Islet precursor cell (in vitro differentiated cells): ENCODE data around the gene IL17C.

Experiments used
- DNase-seq: peaks from one replicate; pipeline ENCODE4 v3.0.0-alpha.2; 2018

Gene IL17C

GRCh38 chr16:88610909-88611812, 27.2 kb upstream of the IL17C start:
- no peak for DNase-seq

- DNase-seq, result no peak
These were observed 25.1 kb upstream of the IL17C start for GRCh38 chr16:88613293-88613692.

- DNase-seq, result no peak
These were observed 24.2 kb upstream of the IL17C start for GRCh38 chr16:88613911-88614817.

DNA sequence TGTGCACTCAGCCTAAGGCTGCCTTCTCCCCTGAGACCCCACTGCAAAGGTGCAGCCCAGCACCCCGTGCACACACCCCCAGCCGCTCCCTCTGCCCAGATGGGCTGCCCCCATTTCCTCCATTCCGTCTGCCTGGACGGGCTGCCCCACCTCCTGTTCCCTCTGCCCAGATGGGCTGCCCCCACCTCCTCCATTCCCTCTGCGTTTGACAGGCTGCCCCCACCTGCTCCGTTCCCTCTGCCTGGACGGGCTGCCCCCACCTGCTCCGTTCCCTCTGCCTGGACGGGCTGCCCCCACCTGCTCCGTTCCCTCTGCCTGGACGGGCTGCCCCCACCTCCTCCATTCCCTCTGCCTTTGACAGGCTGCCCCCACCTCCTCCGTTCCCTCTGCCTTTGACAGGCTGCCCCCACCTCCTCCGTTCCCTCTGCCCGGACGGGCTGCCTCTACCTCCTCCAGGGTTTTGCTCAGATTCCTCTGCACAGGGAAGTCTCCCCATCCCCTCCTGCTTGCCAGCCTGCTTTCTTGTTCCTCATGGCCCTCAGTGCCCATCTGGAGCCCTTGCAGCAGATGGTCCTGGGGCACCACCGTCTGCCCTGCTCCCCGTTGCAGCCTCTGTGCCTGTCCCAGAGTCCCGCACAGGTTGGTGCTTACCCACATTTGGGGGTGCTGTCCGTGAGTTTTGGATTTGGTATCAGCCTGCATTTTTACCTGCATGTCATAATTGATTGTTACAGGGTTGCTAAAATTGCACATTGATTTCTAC, 23.4 kb upstream of the IL17C start:
- no peak for DNase-seq

DNA sequence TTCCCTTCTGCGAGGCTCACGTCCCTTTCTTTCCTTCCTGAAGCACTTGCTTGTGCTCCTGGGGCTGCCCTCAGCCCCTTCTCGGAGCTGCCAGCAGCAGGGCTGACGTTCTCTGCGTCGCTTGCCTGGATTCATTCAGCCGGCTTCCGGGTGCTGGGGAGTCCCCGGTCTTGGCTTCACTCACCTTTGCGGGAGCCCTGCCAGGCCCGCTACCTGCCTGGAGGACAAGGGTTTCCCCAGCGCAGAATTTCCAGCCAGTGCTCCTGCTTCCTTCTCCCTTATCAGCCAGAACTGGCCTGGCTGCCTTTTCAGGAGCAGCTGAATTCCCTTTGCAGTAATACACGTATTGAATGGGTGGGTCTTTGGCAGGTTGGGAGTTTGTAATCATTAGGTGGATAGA, 22.1 kb upstream of the IL17C start:
- DNase-seq, result no peak

DNA sequence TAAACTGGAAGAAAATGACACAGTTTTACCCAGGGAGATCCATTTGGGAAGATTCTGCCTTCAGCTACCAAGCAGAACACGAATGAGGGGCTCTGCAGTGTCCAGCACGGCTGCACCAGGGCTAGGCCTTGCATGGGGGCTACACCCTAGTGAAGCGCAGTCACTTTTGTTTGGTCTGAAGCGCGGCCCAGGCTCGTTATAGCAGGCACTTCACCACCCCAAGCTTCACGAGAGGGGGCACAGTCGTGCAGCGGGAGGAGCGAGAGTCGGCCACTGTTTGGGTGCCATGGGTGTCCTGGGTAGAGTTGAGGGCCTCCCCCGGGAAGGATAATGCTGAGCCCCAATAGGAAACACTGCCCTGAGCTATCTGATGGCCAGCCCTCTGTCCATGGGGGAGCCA, 21.6 kb upstream of the IL17C start:
- no peak for DNase-seq

DNA sequence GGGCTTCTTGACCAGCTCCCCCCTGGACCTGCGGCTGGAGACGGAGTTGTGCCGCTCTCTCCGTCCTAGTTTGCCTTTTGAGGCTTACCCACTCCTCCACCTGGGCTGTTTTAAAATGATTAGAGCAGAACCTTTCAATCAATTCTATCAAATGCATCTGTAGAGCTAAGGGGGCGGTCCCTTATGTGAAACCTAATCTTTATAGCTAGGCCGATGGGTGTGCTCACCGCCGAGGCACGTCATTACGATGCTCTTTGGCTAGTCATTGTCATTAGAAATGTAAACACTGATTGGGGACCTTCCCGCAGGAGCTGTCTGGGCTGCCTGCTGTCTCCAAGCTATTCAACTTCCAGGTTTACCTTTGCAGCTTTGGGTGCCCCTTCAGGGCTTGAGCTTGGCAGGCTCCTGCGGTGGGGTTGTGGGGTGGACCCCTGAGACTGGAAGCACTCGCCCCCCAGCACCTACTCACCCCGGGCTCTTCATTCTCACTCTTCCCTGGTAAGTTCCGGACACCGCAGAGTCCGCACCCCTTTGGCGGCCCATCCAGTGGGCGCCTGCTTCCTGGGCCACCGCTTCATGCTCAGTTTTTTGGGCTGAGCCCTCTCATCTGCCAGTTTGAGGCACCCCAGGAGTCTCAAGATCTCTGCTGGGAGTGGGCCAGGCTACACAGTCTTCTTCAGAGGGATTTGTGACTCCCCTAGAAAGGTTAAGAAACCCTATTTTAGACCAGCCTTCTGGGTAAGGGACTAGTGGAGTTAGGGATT, 20.9 kb upstream of the IL17C start:
- DNase-seq, result no peak

DNA sequence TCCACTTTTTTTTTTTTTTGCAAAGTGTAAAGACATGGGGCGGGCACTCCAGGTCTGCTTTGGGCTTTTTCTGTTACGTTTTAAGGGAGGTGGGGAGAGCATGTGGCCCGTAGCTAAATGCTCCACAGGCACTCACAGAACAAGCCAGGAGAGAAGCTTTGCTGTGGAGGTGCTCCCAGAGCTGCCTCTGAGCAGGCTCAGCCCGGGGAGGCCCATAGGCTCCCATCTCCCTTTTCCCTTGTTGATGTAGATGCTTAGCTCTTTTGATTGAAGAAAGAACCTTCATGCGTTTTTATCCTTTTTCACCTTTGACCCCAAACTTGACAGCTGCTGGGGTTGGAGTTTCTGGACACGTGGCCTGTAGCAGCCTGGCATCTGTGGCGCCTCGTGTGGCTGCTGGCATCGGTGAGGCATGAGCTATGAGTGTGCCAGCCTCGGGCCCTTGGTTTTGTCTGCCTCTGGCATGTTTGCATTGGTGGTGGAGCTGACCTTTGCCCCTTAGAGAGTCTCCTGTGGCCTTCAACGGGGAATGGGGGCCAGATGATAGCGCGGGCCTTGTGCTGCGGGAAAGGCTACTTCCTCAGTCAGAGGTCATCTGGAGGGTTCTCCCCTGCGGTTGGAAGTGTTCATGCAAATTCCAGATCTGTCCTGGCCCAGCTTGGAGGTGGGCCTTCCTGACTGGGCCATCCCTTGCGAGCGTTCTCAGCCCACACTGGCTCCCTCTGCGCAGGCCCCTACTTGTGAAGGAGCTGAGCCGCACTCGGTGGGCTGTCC, 20.0 kb upstream of the IL17C start:
- DNase-seq, result no peak

DNA sequence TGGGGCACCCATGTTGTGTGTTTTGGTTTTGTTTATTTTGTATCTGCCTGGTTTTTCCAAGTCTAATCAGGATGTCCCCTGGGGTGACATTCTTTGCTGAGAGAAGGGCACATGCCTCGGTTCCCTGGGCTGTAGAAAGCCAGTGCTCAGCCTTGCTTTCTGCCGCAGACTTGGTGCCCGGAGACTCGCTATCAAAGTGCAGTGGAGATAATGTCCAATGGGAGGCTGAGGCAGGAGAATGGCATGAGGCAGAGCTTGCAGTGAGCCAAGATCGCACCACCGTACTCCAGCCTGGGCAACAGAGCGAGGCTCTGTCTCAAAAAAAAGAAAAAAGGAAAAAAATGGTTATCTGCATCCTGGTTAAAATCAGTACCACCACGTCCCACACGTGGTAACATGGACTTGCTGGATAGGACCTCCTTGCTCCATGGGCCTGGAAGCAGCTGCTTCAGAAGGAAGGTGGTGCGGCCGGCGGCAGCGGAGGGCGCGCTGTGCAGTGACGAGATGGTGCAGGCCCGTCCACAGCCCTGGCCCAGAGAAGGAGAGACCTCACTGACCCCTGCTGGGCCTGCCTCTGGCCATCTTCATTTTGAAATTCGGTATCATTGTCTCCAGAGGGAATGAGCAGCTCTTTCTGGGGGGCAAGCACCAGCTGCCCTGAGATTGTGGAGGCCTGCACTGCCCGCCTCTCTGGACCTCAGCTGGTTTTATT, 19.3 kb upstream of the IL17C start:
- no peak for DNase-seq

DNA sequence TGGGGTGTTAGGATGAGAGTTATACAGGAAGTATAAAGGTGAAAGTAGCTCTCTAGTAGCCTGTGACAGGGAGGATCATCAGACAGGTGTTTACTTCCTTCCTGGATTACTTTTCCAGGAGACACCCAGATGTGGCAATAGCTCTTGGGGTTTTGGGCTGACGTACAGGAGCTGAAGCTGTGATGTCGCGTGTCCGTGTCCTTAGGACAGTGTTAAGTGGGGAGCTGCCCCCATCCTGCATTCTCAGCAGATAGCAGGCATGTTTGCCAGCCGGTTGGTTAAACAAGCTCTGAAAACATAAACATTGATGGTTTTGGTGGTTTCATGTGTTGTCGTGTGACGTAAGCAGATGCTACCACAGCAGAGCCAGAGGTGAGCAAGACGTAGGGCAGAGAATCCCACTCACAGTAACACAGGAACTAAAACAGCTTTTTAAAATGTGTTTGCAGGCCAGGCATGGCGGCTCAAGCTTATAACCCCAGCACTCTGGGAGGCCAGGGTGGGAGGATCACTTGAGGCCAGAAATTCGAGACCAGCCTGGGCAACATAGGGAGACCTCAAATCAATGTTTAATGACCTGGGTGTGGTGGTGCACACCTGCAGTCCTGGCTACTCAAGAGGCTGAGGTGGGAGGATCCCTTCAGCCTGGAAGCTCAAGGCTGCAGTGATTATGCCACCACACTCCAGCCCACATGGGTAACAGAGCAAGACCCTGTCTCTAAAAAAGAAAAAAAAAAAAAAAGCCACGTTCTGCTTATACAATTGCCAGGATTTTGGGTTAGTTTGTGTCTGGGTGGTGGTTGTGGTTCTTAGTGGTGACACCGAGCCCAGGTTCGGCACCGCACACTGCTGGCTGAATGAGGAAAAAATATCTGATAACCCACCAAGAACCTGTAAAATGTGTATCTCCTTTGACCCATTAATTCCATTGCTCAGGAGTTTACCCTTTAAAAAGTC, 18.2 kb upstream of the IL17C start:
- no peak for DNase-seq

- no peak for DNase-seq
These were observed 16.2 kb upstream of the IL17C start for GRCh38 chr16:88622125-88622524.

GRCh38 chr16:88622866-88623265, 15.5 kb upstream of the IL17C start:
- no peak for DNase-seq

DNA sequence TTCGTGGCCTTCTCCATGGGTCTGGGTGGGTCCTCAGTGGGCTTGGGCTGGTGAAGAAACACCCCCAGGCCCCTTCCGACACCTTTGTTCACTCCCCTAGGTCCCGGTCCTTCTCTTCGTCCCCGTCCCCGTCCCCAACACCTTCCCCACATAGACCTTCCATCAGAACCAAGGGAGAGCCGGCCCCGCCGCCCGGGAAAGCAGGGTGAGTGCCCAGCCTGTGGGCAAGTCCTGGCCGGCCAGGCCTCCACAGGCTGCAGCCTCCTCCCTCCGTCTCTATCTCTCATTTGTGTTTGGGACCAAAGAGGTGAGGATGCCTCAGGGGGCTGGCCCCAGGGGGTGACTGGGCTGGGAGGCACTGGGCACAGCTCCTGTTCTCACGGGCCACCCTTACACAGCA, 14.5 kb upstream of the IL17C start:
- DNase-seq, result no peak

DNA sequence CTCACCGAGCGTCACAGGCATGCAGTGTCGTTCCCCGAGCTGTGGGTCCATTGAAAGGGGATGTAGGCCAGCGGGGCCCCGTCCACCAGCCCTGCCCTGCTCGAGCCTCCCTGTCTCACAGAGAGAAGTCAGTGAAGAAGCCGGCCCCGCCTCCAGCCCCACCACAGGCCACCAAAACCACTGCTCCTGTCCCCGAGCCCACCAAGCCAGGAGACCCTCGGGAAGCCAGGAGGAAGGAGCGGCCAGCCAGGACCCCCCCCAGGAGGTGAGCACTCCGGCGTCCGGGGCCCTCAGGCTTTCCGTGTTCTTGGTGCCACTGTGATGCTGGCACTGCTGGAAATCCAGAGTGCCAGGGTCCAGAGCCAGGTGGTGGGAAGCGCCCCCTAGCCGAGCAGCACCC, 13.9 kb upstream of the IL17C start:
- DNase-seq, result no peak

DNA sequence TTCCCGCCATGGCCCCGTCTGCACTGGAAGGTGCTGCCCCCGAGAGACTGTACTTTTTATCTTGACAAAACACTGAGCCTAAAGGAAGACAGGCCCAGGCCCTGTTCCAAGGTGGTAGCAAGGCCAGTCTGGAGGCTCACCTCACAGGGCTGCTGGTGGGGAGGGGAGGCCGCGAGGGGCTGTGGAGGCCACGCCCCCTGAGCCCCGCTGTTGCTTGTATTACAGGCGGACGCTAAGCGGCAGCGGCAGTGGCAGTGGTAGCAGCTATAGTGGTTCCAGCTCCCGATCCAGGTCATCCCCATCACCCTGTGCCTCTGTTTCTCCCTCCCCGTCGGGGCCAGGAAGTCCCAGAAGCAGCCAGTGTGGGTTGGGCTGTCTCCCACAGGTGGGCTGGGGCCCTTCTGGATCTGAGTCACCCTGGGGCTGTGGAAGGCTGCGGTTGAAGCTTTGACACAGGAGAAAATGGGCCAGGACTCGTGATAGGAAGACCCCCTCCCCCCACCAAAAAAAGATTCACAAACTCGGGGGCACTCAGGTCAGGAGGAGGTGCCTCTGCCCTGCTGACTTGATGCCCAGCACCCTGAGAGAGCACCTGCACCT, 13.3 kb upstream of the IL17C start:
- DNase-seq, result no peak

- no peak for DNase-seq
These were observed 11.7 kb upstream of the IL17C start for GRCh38 chr16:88626646-88627045.

GRCh38 chr16:88627531-88628411, 10.6 kb upstream of the IL17C start:
- DNase-seq, result no peak

GRCh38 chr16:88628512-88628974, 9.8 kb upstream of the IL17C start:
- DNase-seq, result peak; percentile 90
